Glutamatergic neuron (in vitro differentiated cells): ENCODE results near the gene CCDC54. TPM values are rescaled to one million over a fixed set of nuclear protein-coding genes. Genes with fewer than 3 reads are reported as not detected.

Source experiments
- DNase-seq: peaks from one replicate; pipeline ENCODE4 v3.0.0; 2022
- H3K27ac Mint-ChIP-seq: one replicate; pipeline ENCODE4 v1.8.0; 2020; ENCODE audit warnings: mild to moderate bottlenecking, mixed read lengths, inconsistent platforms; ENCODE audit not compliant: unreplicated experiment
- H3K27me3 Mint-ChIP-seq: one replicate; pipeline ENCODE4 v1.8.0; 2020; ENCODE audit warnings: mild to moderate bottlenecking, moderate library complexity, mixed read lengths, inconsistent platforms; ENCODE audit not compliant: unreplicated experiment
- H3K36me3 Mint-ChIP-seq: one replicate; pipeline ENCODE4 v1.8.0; 2020; ENCODE audit warnings: mild to moderate bottlenecking, mixed read lengths, inconsistent platforms; ENCODE audit not compliant: unreplicated experiment
- H3K4me1 Mint-ChIP-seq: one replicate; pipeline ENCODE4 v1.8.0; 2020; ENCODE audit warnings: mild to moderate bottlenecking, low read depth, mixed read lengths, inconsistent platforms; ENCODE audit not compliant: unreplicated experiment
- H3K4me3 Mint-ChIP-seq: one replicate; pipeline ENCODE4 v1.8.0; 2020; ENCODE audit warnings: mild to moderate bottlenecking, mixed read lengths, inconsistent platforms; ENCODE audit not compliant: unreplicated experiment
- H3K9me3 Mint-ChIP-seq: one replicate; pipeline ENCODE4 v1.8.0; 2020; ENCODE audit warnings: mild to moderate bottlenecking, moderate library complexity, mixed read lengths, inconsistent platforms; ENCODE audit not compliant: unreplicated experiment
- CTCF ChIP-seq: fragments of 200-600 bp; sonication (generic); IDR thresholded peaks from one replicate; pipeline ENCODE4 v1.5.0; 2021; ENCODE audit not compliant: partially characterized antibody, unreplicated experiment
- total RNA-seq: library from RNA; stranded (reverse); fragmentation: NEBNext Ultra II Directional; extraction: Animal tissue kit (Norgen Biotek cat#: 25700); gene quantifications from one replicate; pipeline ENCODE4 v1.2.1, GENCODE V29; 2021; ENCODE audit not compliant: unreplicated experiment

Gene CCDC54
- total RNA-seq, 1 donor from 2014 or later = not detected

GRCh38 chr3:107421170-107421792 lies 44.0 kb downstream of the CCDC54 start:
- Mint-ChIP-seq H3K27ac (no peak overlapping the region), H3K4me3 (no peak overlapping the region), H3K4me1 (no peaks in the 10 kb centered on the region), H3K36me3 (no peaks in the 10 kb centered on the region), H3K27me3 (no peaks in the 10 kb centered on the region), H3K9me3 (no peaks in the 10 kb centered on the region)
- peak; percentile 73 for TF ChIP-seq CTCF
- DNase-seq = no peak

GRCh38 chr3:107421881-107422280 lies 44.6 kb downstream of the CCDC54 start:
- H3K27ac Mint-ChIP-seq = no peak overlapping the region
- no peak for TF ChIP-seq CTCF
- no peaks in the 10 kb centered on the region for H3K4me1 Mint-ChIP-seq
- H3K36me3 Mint-ChIP-seq = no peaks in the 10 kb centered on the region
- H3K4me3 Mint-ChIP-seq = no peak overlapping the region
- no peaks in the 10 kb centered on the region for H3K27me3 Mint-ChIP-seq
- no peaks in the 10 kb centered on the region for H3K9me3 Mint-ChIP-seq
- DNase-seq = no peak

DNA sequence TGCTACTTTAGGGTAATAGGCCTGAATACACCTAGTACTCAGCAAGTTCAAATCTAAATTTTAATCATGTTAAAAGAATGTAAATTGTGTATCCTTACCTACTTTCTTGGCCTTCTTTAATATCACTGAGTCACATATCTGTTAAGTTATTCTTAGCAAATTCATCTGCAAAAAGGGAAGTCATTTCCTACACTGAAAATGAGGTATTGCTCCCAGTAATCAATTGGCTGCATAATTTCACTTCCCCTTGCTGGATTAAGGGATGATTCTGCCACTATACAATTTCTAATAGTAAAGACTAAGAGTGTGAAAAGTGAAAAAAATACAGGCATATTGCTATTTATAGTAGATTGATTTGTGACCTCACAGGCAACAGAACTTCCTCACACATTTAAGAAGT lies 47.8 kb downstream of the CCDC54 start:
- no peak overlapping the region for H3K27ac Mint-ChIP-seq

DNA sequence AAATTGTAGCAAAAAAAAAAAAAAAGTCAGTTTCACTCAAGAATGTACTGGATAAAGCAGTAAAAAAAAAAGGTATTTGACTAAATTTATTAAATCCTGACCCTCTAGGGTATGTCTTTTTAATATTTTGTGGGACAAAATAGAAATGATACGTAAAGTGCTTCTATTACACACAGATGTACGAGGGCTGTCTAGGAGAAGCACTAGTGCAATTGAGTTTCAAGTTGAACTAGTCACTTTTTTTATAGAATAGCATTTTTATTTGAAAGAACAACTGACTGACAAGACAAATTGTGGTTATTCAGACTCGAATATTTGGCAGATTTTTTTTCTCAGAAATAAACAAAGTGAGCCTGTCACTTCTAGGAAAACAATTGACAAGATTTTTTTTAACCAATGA lies 49.0 kb downstream of the CCDC54 start:
- no peak for TF ChIP-seq CTCF
- Mint-ChIP-seq H3K27me3 (peaks cover 3% of the 10 kb centered on the region), H3K9me3 (peaks cover 5% of the 10 kb centered on the region), H3K36me3 (no peaks in the 10 kb centered on the region), H3K27ac (no peak overlapping the region), H3K4me1 (peaks cover 14% of the 10 kb centered on the region), H3K4me3 (no peak overlapping the region)
- no peak for DNase-seq

More for the DNA sequence above, 47.8 kb downstream of the CCDC54 start:
- Mint-ChIP-seq H3K9me3 (peaks cover 2% of the 10 kb centered on the region), H3K4me3 (no peak overlapping the region), H3K36me3 (no peaks in the 10 kb centered on the region), H3K27me3 (no peaks in the 10 kb centered on the region), H3K4me1 (peaks cover 7% of the 10 kb centered on the region)
- TF ChIP-seq CTCF = no peak
- no peak for DNase-seq

Other genes starting within 250 kb of the CCDC54 start
- gene BBX, start 145.5 kb downstream of the CCDC54 start, total RNA-seq = 71.0 TPM